DOHH2 (cell line): ENCODE data around the gene RAI1.

Experiments
- H3F3A ChIP-seq: fragments of 200-600 bp; sonication (generic), shearing (Covaris generic); 2 replicates; pipeline ENCODE4 v1.6.0; 2016; ENCODE audit warnings: antibody characterized with exemption, mild to moderate bottlenecking; ENCODE audit not compliant: control insufficient read depth, insufficient read depth
- H3K27ac ChIP-seq: fragments of 200-600 bp; sonication (generic); 2 replicates; pipeline ENCODE4 v1.5.1; 2014; ENCODE audit warnings: low read depth, mild to moderate bottlenecking, low read length, moderate library complexity
- H3K27me3 ChIP-seq: fragments of 200-600 bp; sonication (generic); 2 replicates; pipeline ENCODE4 v1.6.1; 2014; ENCODE audit warnings: mild to moderate bottlenecking, low read length, mixed read lengths; ENCODE audit not compliant: control insufficient read depth
- H3K36me3 ChIP-seq: fragments of 200-600 bp; sonication (generic); 2 replicates; pipeline ENCODE4 v1.6.1; 2014; ENCODE audit warnings: mild to moderate bottlenecking, low read length, moderate library complexity, mixed read lengths; ENCODE audit not compliant: control insufficient read depth
- H3K4me1 ChIP-seq: fragments of 200-600 bp; sonication (generic); 2 replicates; pipeline ENCODE4 v1.6.1; 2014; ENCODE audit warnings: mild to moderate bottlenecking, low read length, mixed read lengths; ENCODE audit not compliant: control insufficient read depth
- H3K4me2 ChIP-seq: fragments of 200-600 bp; sonication (generic); 2 replicates; pipeline ENCODE4 v1.6.0; 2014; ENCODE audit warnings: mild to moderate bottlenecking, low read length, moderate library complexity
- H3K4me3 ChIP-seq: fragments of 200-600 bp; sonication (generic); 2 replicates; pipeline ENCODE4 v1.5.1; 2014; ENCODE audit warnings: mild to moderate bottlenecking, low read length, mixed read lengths
- H3K79me2 ChIP-seq: fragments of 200-600 bp; sonication (generic); 2 replicates; pipeline ENCODE4 v1.6.1; 2014; ENCODE audit warnings: mild to moderate bottlenecking, low read length, mixed read lengths; ENCODE audit not compliant: control insufficient read depth
- H3K9me2 ChIP-seq: fragments of 200-600 bp; sonication (generic); replicated peaks from 2 replicates; pipeline ENCODE4 v1.6.1; 2014; ENCODE audit warnings: mild to moderate bottlenecking, low read length, mixed read lengths; ENCODE audit not compliant: control insufficient read depth
- H3K9me3 ChIP-seq: fragments of 200-600 bp; sonication (generic); 2 replicates; pipeline ENCODE4 v1.6.1; 2014; ENCODE audit warnings: antibody characterized with exemption, low read length, mixed read lengths; ENCODE audit not compliant: control insufficient read depth, insufficient read depth
- H4K20me1 ChIP-seq: fragments of 200-600 bp; sonication (generic); 2 replicates; pipeline ENCODE4 v1.6.0; 2014; ENCODE audit warnings: low read depth, mild to moderate bottlenecking, antibody characterized with exemption, low read length, moderate library complexity; ENCODE audit not compliant: control insufficient read depth, insufficient read depth
- CTCF ChIP-seq: fragments of 200-600 bp; sonication (generic); IDR thresholded peaks from one replicate; pipeline ENCODE4 v1.5.1; 2014; ENCODE audit warnings: antibody characterized with exemption, mild to moderate bottlenecking, low read depth, low read length; ENCODE audit not compliant: poor library complexity, severe bottlenecking
- EZH2phosphoT487 ChIP-seq: fragments of 200-600 bp; sonication (generic); IDR thresholded peaks from 2 replicates; pipeline ENCODE4 v1.6.1; 2017; ENCODE audit warnings: borderline replicate concordance, mild to moderate bottlenecking, antibody characterized with exemption, low read length, moderate library complexity, mixed read lengths

The RAI1 gene

GRCh38 chr17:17836818-17837379, 155.6 kb downstream of the RAI1 start, which contains the start of gene SREBF1:
Gene SREBF1 (minus strand): TSS chr17:17836986. CDS start chr17:17836817, 169 bp downstream.
- Histone ChIP-seq H3F3A (peaks cover 21% of the 10 kb centered on the region), H3K4me3 (peak within 1 kb of the TSS; percentile 97), H3K9me2 (no peaks in the 10 kb centered on the region), H3K4me1 (peaks cover 81% of the 10 kb centered on the region), H3K36me3 (peaks cover 39% of the 10 kb centered on the region), H3K27me3 (no peaks in the 10 kb centered on the region), H3K9me3 (no peaks in the 10 kb centered on the region), H4K20me1 (peaks cover 6% of the 10 kb centered on the region; the same call in 1 of the 2 replicates), H3K79me2 (peaks cover 63% of the 10 kb centered on the region), H3K27ac (peak within 1 kb of the TSS; percentile 81), H3K4me2 (peak within 1 kb of the TSS; percentile 99)
- TF ChIP-seq CTCF = peak; percentile 4
- no peak for TF ChIP-seq EZH2phosphoT487

GRCh38 chr17:17837380-17837821, 156.1 kb downstream of the RAI1 start:
- H3K27me3 ChIP-seq = no peaks in the 10 kb centered on the region
- no peaks in the 10 kb centered on the region for H3K9me2 ChIP-seq
- peak overlapping the region; percentile 97 for H3K4me3 ChIP-seq
- H3K36me3 ChIP-seq = peaks cover 34% of the 10 kb centered on the region
- no peak for TF ChIP-seq CTCF
- TF ChIP-seq EZH2phosphoT487 = no peak
- H3K4me1 ChIP-seq = peaks cover 77% of the 10 kb centered on the region
- H4K20me1 ChIP-seq = peaks cover under 1% of the 10 kb centered on the region; the same call in 1 of the 2 replicates
- peaks cover 21% of the 10 kb centered on the region for H3F3A ChIP-seq
- H3K79me2 ChIP-seq = peaks cover 58% of the 10 kb centered on the region
- peak overlapping the region; percentile 99 for H3K4me2 ChIP-seq
- peak overlapping the region; percentile 81 for H3K27ac ChIP-seq
- no peaks in the 10 kb centered on the region for H3K9me3 ChIP-seq

- Histone ChIP-seq H3K4me3 (peak overlapping the region; percentile 97), H3K4me2 (peak overlapping the region; percentile 99), H3K27ac (peak overlapping the region; percentile 81), H3K4me1 (peaks cover 72% of the 10 kb centered on the region), H3K9me3 (no peaks in the 10 kb centered on the region), H3F3A (peaks cover 21% of the 10 kb centered on the region), H4K20me1 (no peaks in the 10 kb centered on the region), H3K27me3 (no peaks in the 10 kb centered on the region), H3K36me3 (peaks cover 30% of the 10 kb centered on the region), H3K79me2 (peaks cover 51% of the 10 kb centered on the region), H3K9me2 (no peaks in the 10 kb centered on the region)
- TF ChIP-seq EZH2phosphoT487 (no peak), CTCF (no peak)
Measured at GRCh38 chr17:17837966-17838962, 157.0 kb downstream of the RAI1 start.
